ENCODE data around the gene STING1. TPM values are rescaled to one million over a fixed set of nuclear protein-coding genes. Genes with fewer than 3 reads are reported as not detected.
"Not testable (repeated sequence)": the region's sequence is repeated elsewhere in the genome, so short reads cannot be mapped to it uniquely, and the experiment has no call there.

STING1 gene
- total RNA-seq, result 100 to 1,000 TPM; 111 to 151 TPM
- polyA plus RNA-seq, result 100 to 1,000 TPM in 1 of 2 donors, 10 to 100 TPM in 1; 23.9 to 180 TPM
- long read RNA-seq, donor 1, transcript TMEM173-201 (8 exons, 1,771 nt), result major isoform, 335 of 637 reads
- long read RNA-seq, donor 1, transcript TMEM173-204 (5 exons, 948 nt), result minor isoform, 10 of 637 reads
- long read RNA-seq, donor 1, partial matches to known transcripts, result 120 of 637 reads
- long read RNA-seq, donor 1, other reads (novel, unspliced or antisense), result 169 of 637 reads
- long read RNA-seq, donor 2, transcript TMEM173-204 (5 exons, 948 nt), result minor isoform, 5 of 84 reads
- long read RNA-seq, donor 2, transcript TMEM173-201 (8 exons, 1,771 nt), result major isoform, 27 of 84 reads
- long read RNA-seq, donor 2, partial matches to known transcripts, result 25 of 84 reads
- long read RNA-seq, donor 2, other reads (novel, unspliced or antisense), result 26 of 84 reads

DNA sequence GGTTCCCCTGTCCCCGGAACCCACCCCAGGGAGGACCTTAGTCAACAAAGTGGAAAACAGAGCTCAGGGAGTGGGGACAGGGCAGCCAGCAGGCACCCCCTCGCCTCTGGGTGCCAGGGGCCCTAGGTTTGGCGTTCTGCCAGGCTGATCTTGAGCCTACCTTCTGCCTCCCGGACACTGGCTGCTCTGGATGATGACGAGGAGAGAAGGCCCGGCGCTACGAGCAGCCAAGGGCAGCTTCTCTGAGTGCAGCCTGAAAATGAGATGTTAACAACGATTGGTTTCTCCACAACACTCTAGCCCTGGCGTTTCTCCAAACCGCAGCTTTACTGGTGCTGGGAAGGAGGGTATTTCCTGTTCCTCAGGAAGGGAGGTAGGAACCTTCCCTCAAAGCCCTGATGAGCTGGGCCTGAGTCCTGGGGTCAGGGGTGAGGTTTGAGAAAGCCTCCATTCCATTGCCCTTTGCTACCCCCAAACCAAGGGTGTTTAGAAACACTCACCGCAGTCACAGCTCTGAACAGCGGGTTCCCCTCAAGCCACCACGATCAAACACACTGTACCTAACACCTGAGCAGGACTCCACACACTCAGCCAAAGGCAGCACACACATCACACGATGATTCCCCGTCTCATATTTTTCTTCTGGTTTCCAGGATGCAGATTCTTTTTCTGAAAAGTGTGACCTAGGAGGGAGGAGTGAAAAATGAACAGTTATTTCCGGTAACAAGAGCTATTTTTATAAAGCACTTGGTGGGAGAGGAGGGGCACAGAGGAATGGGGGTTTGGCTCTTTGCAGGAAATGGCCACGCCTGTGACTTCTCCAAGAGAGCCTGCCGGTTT, at the start of gene STING1:
STING1 (minus strand) TSS at position 709 of the 840 bp plus-strand sequence. CDS start 1,054 bp downstream, outside the sequence.
- DNase-seq (peak; percentile 91 to 95), ATAC-seq (ENCODE audit: low FRiP score) (peak; percentile 75)
- Histone ChIP-seq H3K9me3 (ENCODE audit: control insufficient read depth, low read length) (no peaks in the 10 kb centered on the region), H3K4me3 (ENCODE audit: low read length in 2 of 2) (peak within 1 kb of the TSS; percentile 34 to 60), H3K27me3 (ENCODE audit: control insufficient read depth in 1 of 2, insufficient read depth in 2 of 2, low read length in 1 of 2) (no peaks in the 10 kb centered on the region), H3K36me3 (ENCODE audit: control insufficient read depth in 1 of 2, insufficient read depth in 2 of 2, low read length in 1 of 2) (peaks cover 0 to 5% of the 10 kb centered on the region in 2 donors), H3K27ac (ENCODE audit: low read depth in 1 of 2, low read length in 2 of 2) (peak within 1 kb of the TSS; percentile 96), H3K4me1 (ENCODE audit: control insufficient read depth in 1 of 2, insufficient read depth in 2 of 2, low read length in 2 of 2) (no peaks in the 10 kb centered on the region)
- WGBS, 2 donors, result 0 to 1% methylated on average over 19 of the region's 19 CpGs
- intact Hi-C loops (cut with DNase I), result loop anchor here in 1 of 2 donors (5.0 kb wide), 1 partner anchor 45 kb away; the partner anchor contains the start of gene DNAJC18

DNA sequence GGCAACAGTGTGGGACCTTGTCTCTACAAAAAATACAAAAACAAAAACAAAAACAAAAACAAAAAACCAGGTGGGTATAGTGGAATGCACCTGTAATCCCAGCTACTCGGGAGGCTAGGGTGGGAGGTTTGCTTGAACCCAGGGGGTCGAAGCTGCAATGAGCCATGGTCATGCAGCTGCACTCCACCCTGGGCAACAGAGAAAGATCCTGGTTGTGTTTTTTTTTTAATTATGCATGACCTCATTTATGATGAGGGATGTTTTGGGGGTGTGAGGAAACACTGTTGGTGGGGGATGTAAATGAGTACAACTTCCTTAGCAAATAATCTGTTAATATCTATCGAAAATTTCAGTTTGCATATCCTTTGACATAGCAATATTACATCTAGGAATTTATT, 49.2 kb upstream of the STING1 start:
- DNase-seq, result no peak
- ATAC-seq (ENCODE audit: low FRiP score), result no peak
- no peak overlapping the region for H3K27ac ChIP-seq (ENCODE audit: low read depth in 1 of 2, low read length in 2 of 2)
- no peak overlapping the region for H3K4me3 ChIP-seq (ENCODE audit: low read length in 2 of 2)
- peaks cover 0 to 2% of the 10 kb centered on the region in 2 donors for H3K4me1 ChIP-seq (ENCODE audit: control insufficient read depth in 1 of 2, insufficient read depth in 2 of 2, low read length in 2 of 2)
- no peaks in the 10 kb centered on the region for H3K27me3 ChIP-seq (ENCODE audit: control insufficient read depth in 1 of 2, insufficient read depth in 2 of 2, low read length in 1 of 2)
- intact Hi-C loops (cut with DNase I), result no loop called here
- WGBS, 2 donors, result 90 to 94% methylated on average over 3 of the region's 3 CpGs
- no peaks in the 10 kb centered on the region for H3K36me3 ChIP-seq (ENCODE audit: control insufficient read depth in 1 of 2, insufficient read depth in 2 of 2, low read length in 1 of 2)
- H3K9me3 ChIP-seq (ENCODE audit: control insufficient read depth, low read length), result no peaks in the 10 kb centered on the region

DNA sequence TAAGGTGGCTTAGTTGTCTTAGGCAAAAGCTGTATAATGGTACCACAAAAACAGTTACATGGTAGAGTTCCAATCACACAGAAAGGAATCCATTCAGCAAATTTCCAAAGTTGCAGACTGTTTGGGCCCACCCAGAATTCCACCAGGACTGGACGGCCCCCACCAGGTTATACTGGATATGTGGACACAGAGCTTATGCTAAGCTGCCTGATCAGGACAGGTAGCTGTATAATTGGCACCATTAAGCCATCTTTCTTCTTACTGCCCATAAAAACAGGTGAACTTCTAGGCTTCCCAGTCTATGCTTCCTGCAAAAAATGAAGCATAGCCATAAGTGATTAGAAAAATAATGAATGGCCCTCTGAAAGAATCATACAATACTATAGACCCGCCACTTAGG, 47.5 kb upstream of the STING1 start:
- WGBS, 2 donors, result 90 to 94% methylated on average over 2 of the region's 2 CpGs
- H3K9me3 ChIP-seq (ENCODE audit: control insufficient read depth, low read length); intact Hi-C loops (cut with DNase I); H3K27me3 ChIP-seq (ENCODE audit: control insufficient read depth in 1 of 2, insufficient read depth in 2 of 2, low read length in 1 of 2); DNase-seq; H3K36me3 ChIP-seq (ENCODE audit: control insufficient read depth in 1 of 2, insufficient read depth in 2 of 2, low read length in 1 of 2); H3K27ac ChIP-seq (ENCODE audit: low read depth in 1 of 2, low read length in 2 of 2); H3K4me3 ChIP-seq (ENCODE audit: low read length in 2 of 2); ATAC-seq (ENCODE audit: low FRiP score); H3K4me1 ChIP-seq (ENCODE audit: control insufficient read depth in 1 of 2, insufficient read depth in 2 of 2, low read length in 2 of 2): not testable (repeated sequence)

DNA sequence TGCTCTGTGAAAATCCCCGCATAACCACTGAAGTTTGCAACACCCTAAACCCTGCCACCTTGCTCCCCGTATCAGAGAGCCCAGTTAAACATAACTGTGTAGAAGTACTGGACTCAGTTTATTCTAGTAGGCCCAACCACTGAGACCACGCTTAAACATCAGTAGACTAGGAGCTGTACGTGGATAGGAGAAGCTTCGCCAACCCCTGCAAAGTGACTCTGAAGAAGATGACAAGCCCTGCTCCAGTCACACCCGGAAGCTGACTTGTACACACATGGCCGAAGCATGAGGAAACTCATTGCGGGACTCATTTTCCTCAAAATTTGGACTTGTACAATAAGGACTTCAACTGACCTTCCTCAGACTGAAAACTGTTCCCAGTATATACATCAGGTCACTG, 46.1 kb upstream of the STING1 start:
- H3K4me3 ChIP-seq (ENCODE audit: low read length in 2 of 2); H3K27me3 ChIP-seq (ENCODE audit: control insufficient read depth in 1 of 2, insufficient read depth in 2 of 2, low read length in 1 of 2); DNase-seq; H3K36me3 ChIP-seq (ENCODE audit: control insufficient read depth in 1 of 2, insufficient read depth in 2 of 2, low read length in 1 of 2); H3K4me1 ChIP-seq (ENCODE audit: control insufficient read depth in 1 of 2, insufficient read depth in 2 of 2, low read length in 2 of 2); ATAC-seq (ENCODE audit: low FRiP score); H3K27ac ChIP-seq (ENCODE audit: low read depth in 1 of 2, low read length in 2 of 2); H3K9me3 ChIP-seq (ENCODE audit: control insufficient read depth, low read length); intact Hi-C loops (cut with DNase I): not testable (repeated sequence)
- WGBS, 2 donors, result 96 to 97% methylated on average over 8 of the region's 8 CpGs

DNA sequence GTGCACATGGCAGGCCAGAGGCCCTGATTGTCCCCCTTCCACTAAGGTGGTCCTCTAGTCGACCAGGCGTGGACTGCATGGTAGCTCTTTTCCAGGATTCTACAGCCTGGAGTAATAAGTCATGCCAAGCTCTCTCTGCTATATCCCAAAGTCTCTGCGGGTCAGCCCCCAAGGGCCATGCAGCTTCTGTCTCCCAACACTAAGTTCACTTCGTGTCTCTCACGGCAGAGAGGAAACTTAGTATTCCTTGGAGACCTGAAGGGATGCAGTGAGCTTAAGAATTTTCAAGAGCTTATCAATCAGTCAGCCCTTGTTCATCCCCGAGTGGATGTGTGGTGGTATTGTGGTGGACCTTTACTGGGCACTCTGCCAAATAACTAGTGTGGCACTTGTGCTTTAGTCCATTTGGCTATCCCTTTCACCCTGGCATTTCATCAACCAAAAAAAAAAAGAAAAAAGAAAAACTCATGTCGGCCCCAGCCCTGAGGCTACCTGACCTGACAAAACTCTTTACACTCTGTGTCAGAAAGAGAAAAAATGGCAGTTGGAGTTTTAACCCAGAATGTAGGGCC, 45.4 kb upstream of the STING1 start:
- DNase-seq; intact Hi-C loops (cut with DNase I); H3K9me3 ChIP-seq (ENCODE audit: control insufficient read depth, low read length); H3K4me1 ChIP-seq (ENCODE audit: control insufficient read depth in 1 of 2, insufficient read depth in 2 of 2, low read length in 2 of 2); H3K27me3 ChIP-seq (ENCODE audit: control insufficient read depth in 1 of 2, insufficient read depth in 2 of 2, low read length in 1 of 2); ATAC-seq (ENCODE audit: low FRiP score); H3K4me3 ChIP-seq (ENCODE audit: low read length in 2 of 2); H3K36me3 ChIP-seq (ENCODE audit: control insufficient read depth in 1 of 2, insufficient read depth in 2 of 2, low read length in 1 of 2); H3K27ac ChIP-seq (ENCODE audit: low read depth in 1 of 2, low read length in 2 of 2): not testable (repeated sequence)
- WGBS, 2 donors, result 67 to 68% methylated on average over 7 of the region's 7 CpGs

DNA sequence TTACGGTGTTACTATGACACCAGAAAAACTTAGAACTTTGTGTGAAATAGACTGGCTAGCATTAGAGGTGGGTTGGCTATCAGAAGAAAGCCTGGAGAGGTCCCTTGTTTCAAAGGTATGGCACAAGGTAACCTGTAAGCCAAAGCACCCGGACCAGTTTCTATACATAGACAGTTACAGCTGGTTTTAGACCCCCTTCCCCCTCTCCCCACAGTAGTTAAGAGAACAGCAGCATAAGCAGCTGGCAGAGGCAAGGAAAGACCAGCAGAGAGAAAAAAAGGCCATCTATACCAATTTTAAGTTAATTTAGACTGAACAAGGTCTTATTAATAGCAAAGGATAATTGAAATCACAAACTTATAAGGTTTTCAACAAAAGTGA, 44.5 kb upstream of the STING1 start:
- H3K27ac ChIP-seq (ENCODE audit: low read depth in 1 of 2, low read length in 2 of 2); H3K9me3 ChIP-seq (ENCODE audit: control insufficient read depth, low read length); DNase-seq; ATAC-seq (ENCODE audit: low FRiP score); H3K4me3 ChIP-seq (ENCODE audit: low read length in 2 of 2); intact Hi-C loops (cut with DNase I); H3K36me3 ChIP-seq (ENCODE audit: control insufficient read depth in 1 of 2, insufficient read depth in 2 of 2, low read length in 1 of 2); H3K27me3 ChIP-seq (ENCODE audit: control insufficient read depth in 1 of 2, insufficient read depth in 2 of 2, low read length in 1 of 2); H3K4me1 ChIP-seq (ENCODE audit: control insufficient read depth in 1 of 2, insufficient read depth in 2 of 2, low read length in 2 of 2): not testable (repeated sequence)
- WGBS, 2 donors, result 55 to 64% methylated on average over 2 of the region's 2 CpGs

DNA sequence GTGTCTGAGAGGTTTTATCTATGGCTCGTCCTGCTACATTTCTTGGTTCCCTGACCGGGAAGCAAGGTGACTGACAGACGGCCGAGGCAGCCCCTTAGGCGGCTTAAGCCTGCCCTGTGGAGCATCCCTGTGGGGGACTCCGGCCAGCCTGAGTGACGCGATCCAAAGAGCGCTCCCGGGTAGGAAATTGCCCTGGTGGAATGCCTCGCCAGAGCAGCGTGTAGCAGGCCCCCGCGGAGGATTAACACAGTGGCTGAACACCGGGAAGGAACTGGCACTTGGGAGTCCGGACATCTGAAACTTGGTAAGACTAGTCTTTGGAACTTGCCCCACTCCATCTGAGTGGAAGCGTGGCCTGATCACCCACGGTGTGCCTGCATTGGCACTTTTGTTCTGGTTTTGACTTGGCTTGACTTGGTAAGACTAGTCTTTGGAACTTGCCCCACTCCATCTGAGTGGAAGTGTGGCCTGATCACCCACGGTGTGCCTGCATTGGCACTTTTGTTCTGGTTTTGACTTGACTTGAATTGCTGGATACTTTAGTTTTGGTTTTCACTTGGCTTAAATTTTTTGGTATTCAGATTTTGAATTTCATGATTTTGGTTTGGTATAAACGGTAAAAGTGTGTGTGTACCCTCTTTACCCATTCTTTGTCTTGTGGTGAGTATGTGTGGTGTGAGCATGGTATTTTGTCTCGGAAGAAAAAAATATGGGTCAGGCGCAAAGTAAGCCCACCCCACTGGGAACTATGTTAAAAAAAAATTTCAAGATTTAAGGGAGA, 43.9 kb upstream of the STING1 start:
- H3K4me3 ChIP-seq (ENCODE audit: low read length in 2 of 2); H3K9me3 ChIP-seq (ENCODE audit: control insufficient read depth, low read length); intact Hi-C loops (cut with DNase I); DNase-seq; H3K4me1 ChIP-seq (ENCODE audit: control insufficient read depth in 1 of 2, insufficient read depth in 2 of 2, low read length in 2 of 2); H3K27ac ChIP-seq (ENCODE audit: low read depth in 1 of 2, low read length in 2 of 2); H3K27me3 ChIP-seq (ENCODE audit: control insufficient read depth in 1 of 2, insufficient read depth in 2 of 2, low read length in 1 of 2); H3K36me3 ChIP-seq (ENCODE audit: control insufficient read depth in 1 of 2, insufficient read depth in 2 of 2, low read length in 1 of 2); ATAC-seq (ENCODE audit: low FRiP score): not testable (repeated sequence)
- 91% methylated on average over 22 of the region's 22 CpGs for WGBS, 2 donors

Measured in aorta (tissue), 5 donors.